ENCODE data around the gene TEX53.

DNA sequence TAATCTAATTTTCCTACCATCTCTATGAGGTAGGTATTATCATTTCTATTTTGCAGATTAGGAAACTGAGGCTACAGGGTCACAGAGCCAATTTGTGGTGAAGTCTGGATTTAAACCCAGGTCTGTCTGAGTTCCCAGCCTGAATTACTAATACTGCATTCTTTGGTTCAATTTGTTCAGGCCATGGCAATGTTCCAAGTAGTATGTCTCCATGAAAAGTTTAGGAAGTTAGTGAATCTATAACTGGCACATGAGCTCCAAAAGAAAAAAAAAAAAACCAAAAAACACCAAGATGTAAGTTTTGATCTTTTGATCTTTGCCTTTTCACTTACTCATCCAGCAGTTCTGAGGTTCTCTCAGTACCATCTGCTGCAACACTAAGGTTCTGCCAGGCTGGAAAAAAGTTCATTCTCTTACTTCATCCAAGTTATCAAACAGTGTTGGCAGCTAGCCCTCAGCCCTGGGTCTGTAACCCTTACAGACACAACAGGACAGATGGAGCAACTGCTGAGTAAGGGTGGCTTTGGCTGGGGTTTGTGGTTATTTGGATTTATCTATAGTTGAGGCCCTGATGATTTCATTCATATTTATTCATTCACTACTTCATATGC is 50.9 kb downstream of the TEX53 start:
- TF ChIP-seq CTCF (IDR thresholded peaks at IDR 0.05), result no peak
- TF ChIP-seq EP300 (IDR thresholded peaks at IDR 0.05), result no peak
